GM23338 (cell line): Measurements from ENCODE around the gene ARHGAP36. TPM values are rescaled to one million over a fixed set of nuclear protein-coding genes. Genes with fewer than 3 reads are reported as not detected.

ENCODE experiments used
- ATAC-seq: fragments of 200-7000 bp; cut with Tn5 transposase; 3 replicates; pipeline ENCODE4 v1.9.1; 2020
- DNase-seq: peaks from one replicate; pipeline ENCODE4 v3.0.0-alpha.2; 2015; ENCODE audit warnings: low spot score
- H2AFZ ChIP-seq: fragments of 200-600 bp; sonication (generic); 2 replicates; pipeline ENCODE4 v1.8.0; 2016; ENCODE audit warnings: antibody characterized with exemption, mild to moderate bottlenecking, moderate library complexity
- H3F3A ChIP-seq: fragments of 200-600 bp; sonication (generic); replicated peaks from 2 replicates; pipeline ENCODE4 v1.8.0; 2017; ENCODE audit warnings: antibody characterized with exemption, mixed run types, low read depth
- H3K27ac ChIP-seq: fragments of 200-600 bp; sonication (generic); 2 replicates; pipeline ENCODE4 v1.6.1; 2016; ENCODE audit warnings: low read depth
- H3K27me3 ChIP-seq: fragments of 200-600 bp; sonication (generic); 2 replicates; pipeline ENCODE4 v1.8.0; 2016; ENCODE audit warnings: mild to moderate bottlenecking, mixed run types, moderate library complexity; ENCODE audit not compliant: insufficient read depth
- H3K36me3 ChIP-seq: fragments of 200-600 bp; sonication (generic); 2 replicates; pipeline ENCODE4 v1.8.0; 2016; ENCODE audit warnings: mild to moderate bottlenecking; ENCODE audit not compliant: insufficient read depth
- H3K4me1 ChIP-seq: fragments of 200-600 bp; sonication (generic); 2 replicates; pipeline ENCODE4 v1.8.0; 2016; ENCODE audit warnings: mild to moderate bottlenecking, moderate library complexity; ENCODE audit not compliant: insufficient read depth
- H3K4me2 ChIP-seq: fragments of 200-600 bp; sonication (generic); 2 replicates; pipeline ENCODE4 v1.7.1; 2017; ENCODE audit warnings: mixed run types
- H3K4me3 ChIP-seq: fragments of 200-600 bp; sonication (generic); 2 replicates; pipeline ENCODE4 v1.6.1; 2016; ENCODE audit warnings: mixed run types
- H3K79me2 ChIP-seq: fragments of 200-600 bp; sonication (generic); replicated peaks from 2 replicates; pipeline ENCODE4 v1.8.0; 2017; ENCODE audit warnings: mild to moderate bottlenecking; ENCODE audit not compliant: insufficient read depth
- H3K9me2 ChIP-seq: fragments of 200-600 bp; sonication (generic); 2 replicates; pipeline ENCODE4 v1.8.0; 2017; ENCODE audit not compliant: insufficient read depth
- H4K20me1 ChIP-seq: fragments of 200-600 bp; sonication (generic); replicated peaks from 2 replicates; pipeline ENCODE4 v1.8.0; 2017; ENCODE audit warnings: mild to moderate bottlenecking; ENCODE audit not compliant: insufficient read depth
- H3K27ac Mint-ChIP-seq: 2 replicates; pipeline ENCODE4 v1.8.0; 2020; ENCODE audit warnings: inconsistent platforms, mild to moderate bottlenecking, moderate library complexity, mixed read lengths
- H3K27me3 Mint-ChIP-seq: 3 replicates; pipeline ENCODE4 v1.8.0; 2022; ENCODE audit warnings: low read depth, mild to moderate bottlenecking, moderate library complexity, mixed read lengths, inconsistent platforms; ENCODE audit not compliant: insufficient read depth, poor library complexity
- H3K36me3 Mint-ChIP-seq: 3 replicates; pipeline ENCODE4 v1.8.0; 2021; ENCODE audit warnings: low read depth, mild to moderate bottlenecking, inconsistent platforms, moderate library complexity, mixed read lengths
- H3K4me1 Mint-ChIP-seq: 3 replicates; pipeline ENCODE4 v1.8.0; 2020; ENCODE audit warnings: mild to moderate bottlenecking, inconsistent platforms, mixed read lengths
- H3K4me3 Mint-ChIP-seq: 3 replicates; pipeline ENCODE4 v1.8.0; 2021; ENCODE audit warnings: moderate library complexity, mild to moderate bottlenecking, inconsistent platforms, mixed read lengths
- H3K9me3 Mint-ChIP-seq: 3 replicates; pipeline ENCODE4 v1.8.0; 2020; ENCODE audit warnings: moderate library complexity, mild to moderate bottlenecking, inconsistent platforms, mixed read lengths
- CREB1 ChIP-seq: fragments of 250-450 bp; sonication (Bioruptor Pico); IDR thresholded peaks from 2 replicates; pipeline ENCODE4 v1.5.0; 2020; ENCODE audit warnings: low read depth, mild to moderate bottlenecking, moderate library complexity
- CTCF ChIP-seq, 2 experiments: fragments of 200-600 bp in 1 of 2; sonication (generic) in 1 of 2; conservative IDR thresholded peaks; 2 replicates each; pipeline versions ENCODE4 v1.5.1 to v1.6.1; 2016 to 2017; ENCODE audit warnings: antibody characterized with exemption in 2 of 2, low read depth in 2 of 2, mild to moderate bottlenecking in 2 of 2, moderate library complexity in 1 of 2
- ETS1 ChIP-seq: IDR thresholded peaks from 2 replicates; pipeline ENCODE4 v1.6.1; 2016; ENCODE audit warnings: antibody characterized with exemption
- EZH2 ChIP-seq: fragments of 200-600 bp; sonication (generic); IDR thresholded peaks from one replicate; pipeline ENCODE4 v1.8.0; 2017; ENCODE audit warnings: antibody characterized with exemption, mild to moderate bottlenecking, low read depth; ENCODE audit not compliant: unreplicated experiment
- EZH2phosphoT487 ChIP-seq: fragments of 200-600 bp; sonication (generic); IDR thresholded peaks from one replicate; pipeline ENCODE4 v1.8.1; 2018; ENCODE audit warnings: antibody characterized with exemption; ENCODE audit not compliant: unreplicated experiment
- JUNB ChIP-seq: IDR thresholded peaks from one replicate; pipeline ENCODE4 v1.6.1; 2016; ENCODE audit warnings: antibody characterized with exemption; ENCODE audit not compliant: unreplicated experiment
- NANOG ChIP-seq: IDR thresholded peaks from 2 replicates; pipeline ENCODE4 v1.6.1; 2016; ENCODE audit warnings: antibody characterized with exemption, borderline replicate concordance
- STAT1 ChIP-seq: IDR thresholded peaks from one replicate; pipeline ENCODE4 v1.6.1; 2016; ENCODE audit warnings: antibody characterized with exemption; ENCODE audit not compliant: unreplicated experiment
- ZNF331 ChIP-seq: fragments of 250-450 bp; sonication (Bioruptor Pico); IDR thresholded peaks from 2 replicates; pipeline ENCODE4 v1.5.0; 2020; ENCODE audit warnings: low read depth, mild to moderate bottlenecking, moderate library complexity
- ZNF462 ChIP-seq: fragments of 250-450 bp; sonication (Bioruptor Pico); IDR thresholded peaks from 2 replicates; pipeline ENCODE4 v1.5.0; 2020; ENCODE audit warnings: mild to moderate bottlenecking, moderate library complexity
- long read RNA-seq: library from polyadenylated mRNA; unstranded; transcript quantifications from one replicate; pipeline ENCODE4 v2.0.0, GENCODE V29; 2020; ENCODE audit not compliant: unreplicated experiment
- polyA plus RNA-seq: library from polyadenylated mRNA; unstranded; fragments of >200 nt; fragmentation: Nextera tagmentation; extraction: Ambion mirVana; gene quantifications from 2 replicates; pipeline ENCODE4 v1.2.1, GENCODE V29; 2016
- total RNA-seq: library from RNA; depleted of rRNA; stranded (reverse); fragments of >200 nt; shearing (Covaris generic); gene quantifications from 2 replicates; pipeline ENCODE4 v1.2.3, GENCODE V29; 2014; rRNA removed
- TF ChIP-seq, protein P1 (sequence below): IDR thresholded peaks from one replicate; pipeline ENCODE4 v1.6.1; 2018; ENCODE audit warnings: antibody characterized with exemption; ENCODE audit not compliant: unreplicated experiment

Gene ARHGAP36, protein sequence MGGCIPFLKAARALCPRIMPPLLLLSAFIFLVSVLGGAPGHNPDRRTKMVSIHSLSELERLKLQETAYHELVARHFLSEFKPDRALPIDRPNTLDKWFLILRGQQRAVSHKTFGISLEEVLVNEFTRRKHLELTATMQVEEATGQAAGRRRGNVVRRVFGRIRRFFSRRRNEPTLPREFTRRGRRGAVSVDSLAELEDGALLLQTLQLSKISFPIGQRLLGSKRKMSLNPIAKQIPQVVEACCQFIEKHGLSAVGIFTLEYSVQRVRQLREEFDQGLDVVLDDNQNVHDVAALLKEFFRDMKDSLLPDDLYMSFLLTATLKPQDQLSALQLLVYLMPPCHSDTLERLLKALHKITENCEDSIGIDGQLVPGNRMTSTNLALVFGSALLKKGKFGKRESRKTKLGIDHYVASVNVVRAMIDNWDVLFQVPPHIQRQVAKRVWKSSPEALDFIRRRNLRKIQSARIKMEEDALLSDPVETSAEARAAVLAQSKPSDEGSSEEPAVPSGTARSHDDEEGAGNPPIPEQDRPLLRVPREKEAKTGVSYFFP
- 0.21 TPM in 1 of 2 replicates, not detected in the other for total RNA-seq
- 0.14 TPM in 1 of 2 replicates, not detected in the other for polyA plus RNA-seq
- long read RNA-seq, partial matches to known transcripts, result 1 of 2 reads
- long read RNA-seq, other reads (novel, unspliced or antisense), result 1 of 2 reads

DNA sequence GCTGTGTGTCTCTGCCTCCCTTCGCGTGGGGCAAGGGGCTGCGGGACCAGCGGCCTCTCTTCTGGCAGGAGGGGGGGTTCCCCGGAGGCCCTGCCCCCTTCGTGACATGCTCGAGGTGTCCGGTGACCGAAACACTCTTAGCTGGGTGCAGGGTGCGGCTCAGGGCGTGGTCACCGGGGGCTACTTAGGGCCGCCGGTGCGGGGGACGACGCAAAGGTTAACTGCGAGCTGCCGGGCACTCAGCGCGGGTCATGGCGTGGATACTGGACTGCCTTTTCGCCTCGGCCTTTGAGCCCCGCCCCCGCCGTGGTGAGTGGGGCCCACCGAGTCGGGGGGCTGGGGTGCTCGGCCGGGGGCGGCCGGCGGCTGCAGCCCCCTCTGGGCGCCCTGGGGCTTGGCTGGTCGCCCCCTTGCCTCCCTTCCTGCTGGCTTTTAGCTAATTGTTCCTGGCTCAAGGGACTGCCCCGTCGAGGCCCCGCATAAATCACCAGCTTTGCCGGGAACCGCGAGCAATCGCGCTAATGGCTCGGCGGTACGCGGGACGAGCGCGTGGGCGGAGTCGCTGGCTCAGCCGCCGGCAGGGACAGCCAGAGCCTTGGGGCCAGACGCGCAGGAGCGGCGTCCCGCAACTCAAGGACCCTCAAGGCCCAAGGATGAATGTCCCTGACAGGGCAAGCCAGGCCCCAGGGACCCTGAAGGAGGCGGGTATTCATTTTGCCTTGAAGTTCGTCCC is at the start of gene ARHGAP36:
TSS of gene ARHGAP36 (plus strand) at position 211 of the 733 bp plus-strand sequence. CDS start 23,320 bp downstream, outside the sequence.
- Mint-ChIP-seq H3K27ac (no peak within 1 kb of the TSS), H3K27me3 (peaks cover 26% of the 10 kb centered on the region), H3K4me3 (peak within 1 kb of the TSS; percentile 72), H3K36me3 (no peaks in the 10 kb centered on the region), H3K4me1 (peaks cover 20% of the 10 kb centered on the region; the same call in 2 of the 3 replicates), H3K9me3 (no peaks in the 10 kb centered on the region)
- H3K36me3 ChIP-seq, result no peaks in the 10 kb centered on the region
- no peak within 1 kb of the TSS for H2AFZ ChIP-seq
- no peak within 1 kb of the TSS for H3K27ac ChIP-seq
- DNase-seq, result peak; percentile 27
- H3F3A ChIP-seq, result no peaks in the 10 kb centered on the region
- H3K27me3 ChIP-seq, result peaks cover 61% of the 10 kb centered on the region
- ATAC-seq, result peak; percentile 62
- H3K4me1 ChIP-seq, result peaks cover 5% of the 10 kb centered on the region; the same call in 1 of the 2 replicates
- peak within 1 kb of the TSS; percentile 52 for H3K4me3 ChIP-seq
- H4K20me1 ChIP-seq, result no peaks in the 10 kb centered on the region
- no peaks in the 10 kb centered on the region for H3K79me2 ChIP-seq
- H3K9me2 ChIP-seq, result no peaks in the 10 kb centered on the region
- peak within 1 kb of the TSS; percentile 78 for H3K4me2 ChIP-seq
- TF ChIP-seq ZNF462 (no peak), JUNB (no peak), ZNF331 (no peak), EZH2 (no peak), NANOG (no peak), CREB1 (CRISPR knock-in tag) (no peak), ETS1 (no peak), STAT1 (no peak), EZH2phosphoT487 (no peak), CTCF (conservative IDR thresholded peaks at IDR 0.05; ENCODE audit: low read depth in 2 of 2) (no peak)
- TF ChIP-seq, protein P1, sequence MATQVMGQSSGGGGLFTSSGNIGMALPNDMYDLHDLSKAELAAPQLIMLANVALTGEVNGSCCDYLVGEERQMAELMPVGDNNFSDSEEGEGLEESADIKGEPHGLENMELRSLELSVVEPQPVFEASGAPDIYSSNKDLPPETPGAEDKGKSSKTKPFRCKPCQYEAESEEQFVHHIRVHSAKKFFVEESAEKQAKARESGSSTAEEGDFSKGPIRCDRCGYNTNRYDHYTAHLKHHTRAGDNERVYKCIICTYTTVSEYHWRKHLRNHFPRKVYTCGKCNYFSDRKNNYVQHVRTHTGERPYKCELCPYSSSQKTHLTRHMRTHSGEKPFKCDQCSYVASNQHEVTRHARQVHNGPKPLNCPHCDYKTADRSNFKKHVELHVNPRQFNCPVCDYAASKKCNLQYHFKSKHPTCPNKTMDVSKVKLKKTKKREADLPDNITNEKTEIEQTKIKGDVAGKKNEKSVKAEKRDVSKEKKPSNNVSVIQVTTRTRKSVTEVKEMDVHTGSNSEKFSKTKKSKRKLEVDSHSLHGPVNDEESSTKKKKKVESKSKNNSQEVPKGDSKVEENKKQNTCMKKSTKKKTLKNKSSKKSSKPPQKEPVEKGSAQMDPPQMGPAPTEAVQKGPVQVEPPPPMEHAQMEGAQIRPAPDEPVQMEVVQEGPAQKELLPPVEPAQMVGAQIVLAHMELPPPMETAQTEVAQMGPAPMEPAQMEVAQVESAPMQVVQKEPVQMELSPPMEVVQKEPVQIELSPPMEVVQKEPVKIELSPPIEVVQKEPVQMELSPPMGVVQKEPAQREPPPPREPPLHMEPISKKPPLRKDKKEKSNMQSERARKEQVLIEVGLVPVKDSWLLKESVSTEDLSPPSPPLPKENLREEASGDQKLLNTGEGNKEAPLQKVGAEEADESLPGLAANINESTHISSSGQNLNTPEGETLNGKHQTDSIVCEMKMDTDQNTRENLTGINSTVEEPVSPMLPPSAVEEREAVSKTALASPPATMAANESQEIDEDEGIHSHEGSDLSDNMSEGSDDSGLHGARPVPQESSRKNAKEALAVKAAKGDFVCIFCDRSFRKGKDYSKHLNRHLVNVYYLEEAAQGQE, result no peak
